ENCODE measurements around the gene ABLIM1. TPM values are rescaled to one million over a fixed set of nuclear protein-coding genes. Genes with fewer than 3 reads are reported as not detected.

Gene ABLIM1
- total and polyA plus RNA-seq, 2 experiments from 2014 or later, result 21.9 to 45.1 TPM

GRCh38 chr10:114402233-114402632 is 255.8 kb downstream of the ABLIM1 start (continued):
- TF ChIP-seq EZH2phosphoT487 (IDR thresholded peaks at IDR 0.05; ENCODE audit: unreplicated experiment), result no peak
- TF ChIP-seq, protein P1, sequence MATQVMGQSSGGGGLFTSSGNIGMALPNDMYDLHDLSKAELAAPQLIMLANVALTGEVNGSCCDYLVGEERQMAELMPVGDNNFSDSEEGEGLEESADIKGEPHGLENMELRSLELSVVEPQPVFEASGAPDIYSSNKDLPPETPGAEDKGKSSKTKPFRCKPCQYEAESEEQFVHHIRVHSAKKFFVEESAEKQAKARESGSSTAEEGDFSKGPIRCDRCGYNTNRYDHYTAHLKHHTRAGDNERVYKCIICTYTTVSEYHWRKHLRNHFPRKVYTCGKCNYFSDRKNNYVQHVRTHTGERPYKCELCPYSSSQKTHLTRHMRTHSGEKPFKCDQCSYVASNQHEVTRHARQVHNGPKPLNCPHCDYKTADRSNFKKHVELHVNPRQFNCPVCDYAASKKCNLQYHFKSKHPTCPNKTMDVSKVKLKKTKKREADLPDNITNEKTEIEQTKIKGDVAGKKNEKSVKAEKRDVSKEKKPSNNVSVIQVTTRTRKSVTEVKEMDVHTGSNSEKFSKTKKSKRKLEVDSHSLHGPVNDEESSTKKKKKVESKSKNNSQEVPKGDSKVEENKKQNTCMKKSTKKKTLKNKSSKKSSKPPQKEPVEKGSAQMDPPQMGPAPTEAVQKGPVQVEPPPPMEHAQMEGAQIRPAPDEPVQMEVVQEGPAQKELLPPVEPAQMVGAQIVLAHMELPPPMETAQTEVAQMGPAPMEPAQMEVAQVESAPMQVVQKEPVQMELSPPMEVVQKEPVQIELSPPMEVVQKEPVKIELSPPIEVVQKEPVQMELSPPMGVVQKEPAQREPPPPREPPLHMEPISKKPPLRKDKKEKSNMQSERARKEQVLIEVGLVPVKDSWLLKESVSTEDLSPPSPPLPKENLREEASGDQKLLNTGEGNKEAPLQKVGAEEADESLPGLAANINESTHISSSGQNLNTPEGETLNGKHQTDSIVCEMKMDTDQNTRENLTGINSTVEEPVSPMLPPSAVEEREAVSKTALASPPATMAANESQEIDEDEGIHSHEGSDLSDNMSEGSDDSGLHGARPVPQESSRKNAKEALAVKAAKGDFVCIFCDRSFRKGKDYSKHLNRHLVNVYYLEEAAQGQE (IDR thresholded peaks at IDR 0.05; ENCODE audit: unreplicated experiment), result no peak

- peaks cover 22% of the 10 kb centered on the region for H3K4me1 ChIP-seq (ENCODE audit: insufficient read depth)
- H3K36me3 ChIP-seq (ENCODE audit: insufficient read depth), result no peaks in the 10 kb centered on the region
- no peaks in the 10 kb centered on the region for H4K20me1 ChIP-seq (replicated peaks; ENCODE audit: insufficient read depth)
- no peaks in the 10 kb centered on the region for H3K9me2 ChIP-seq (ENCODE audit: insufficient read depth)
- no peak overlapping the region for H3K27ac Mint-ChIP-seq
- peaks cover 48% of the 10 kb centered on the region for H3K27me3 ChIP-seq (ENCODE audit: insufficient read depth)
- H3K4me3 Mint-ChIP-seq, result no peak overlapping the region
- H3K27ac ChIP-seq (ENCODE audit: low read depth), result no peak overlapping the region
- peaks cover 29% of the 10 kb centered on the region for H3K4me1 Mint-ChIP-seq
- no peaks in the 10 kb centered on the region for H3F3A ChIP-seq (replicated peaks; ENCODE audit: low read depth)
- H3K79me2 ChIP-seq (replicated peaks; ENCODE audit: insufficient read depth), result no peaks in the 10 kb centered on the region
- H3K4me2 ChIP-seq, result no peak overlapping the region
- no peak overlapping the region for H3K4me3 ChIP-seq
- H3K27me3 Mint-ChIP-seq (ENCODE audit: insufficient read depth, low read depth, poor library complexity), result peaks cover 31% of the 10 kb centered on the region
- no peaks in the 10 kb centered on the region; the same call in 2 of the 3 replicates for H3K36me3 Mint-ChIP-seq (ENCODE audit: low read depth)
- DNase-seq (ENCODE audit: low spot score) (no peak), ATAC-seq (no peak)
- no peaks in the 10 kb centered on the region; the same call in 2 of the 3 replicates for H3K9me3 Mint-ChIP-seq
- no peak overlapping the region for H2AFZ ChIP-seq
- TF ChIP-seq STAT1 (IDR thresholded peaks at IDR 0.05; ENCODE audit: unreplicated experiment), result no peak
- no peak for TF ChIP-seq POLR2AphosphoS5 (IDR thresholded peaks at IDR 0.05; ENCODE audit: low read depth)
- no peak for TF ChIP-seq NANOG (IDR thresholded peaks at IDR 0.05; ENCODE audit: borderline replicate concordance)
- TF ChIP-seq EZH2 (IDR thresholded peaks at IDR 0.05; ENCODE audit: low read depth, unreplicated experiment), result no peak
- no peak for TF ChIP-seq ETS1 (IDR thresholded peaks at IDR 0.05)
- no peak for TF ChIP-seq EZH2phosphoT487 (IDR thresholded peaks at IDR 0.05; ENCODE audit: unreplicated experiment)
- TF ChIP-seq, protein P1 (IDR thresholded peaks at IDR 0.05; ENCODE audit: unreplicated experiment), result no peak
- no peak for TF ChIP-seq JUNB (IDR thresholded peaks at IDR 0.05; ENCODE audit: unreplicated experiment)
- TF ChIP-seq ZNF114 (CRISPR knock-in tag; IDR thresholded peaks at IDR 0.05), result no peak
- TF ChIP-seq ZNF462 (CRISPR knock-in tag; IDR thresholded peaks at IDR 0.05), result no peak
Measured at GRCh38 chr10:114401195-114401791, 256.8 kb downstream of the ABLIM1 start.
